K562 (cell line): ENCODE measurements around the gene FN3K. TPM values are rescaled to one million over a fixed set of nuclear protein-coding genes. Genes with fewer than 3 reads are reported as not detected.
A peak's percentile ranks its signal among the peaks of the same experiment; 100 is the strongest.

Source experiments
- ETS2 ChIP-seq: IDR thresholded peaks from 2 replicates; pipeline ENCODE4 v1.6.1; 2016; ENCODE audit warnings: borderline replicate concordance, missing genetic modification characterization, mild to moderate bottlenecking, moderate library complexity, missing compliant biosample characterization; ENCODE audit not compliant: poor library complexity, severe bottlenecking
- GABPB1 ChIP-seq: sonication (generic); formaldehyde crosslinking; IDR thresholded peaks from 2 replicates; pipeline ENCODE4 v1.8.0; 2022; ENCODE audit warnings: mild to moderate bottlenecking, missing genetic modification reagents
- KDM1A ChIP-seq, 2 experiments: fragments of 450-650 bp; IDR thresholded peaks; 2 replicates each; pipeline ENCODE4 v1.6.1; 2016; ENCODE audit warnings: mild to moderate bottlenecking in 2 of 2
- KDM4B ChIP-seq, 2 experiments: fragments of 450-650 bp in 1 of 2; sonication (generic) in 1 of 2; IDR thresholded peaks; 2 replicates each; pipeline ENCODE4 v1.6.1; 2016 to 2017; ENCODE audit warnings: borderline replicate concordance in 2 of 2, antibody characterized with exemption in 1 of 2, low read depth in 1 of 2, mild to moderate bottlenecking in 1 of 2
- USF1 ChIP-seq: sonication (generic); formaldehyde crosslinking; IDR thresholded peaks from 2 replicates; pipeline ENCODE4 v1.9.0; 2022; ENCODE audit warnings: mild to moderate bottlenecking, missing genetic modification reagents
- ZBTB26 ChIP-seq: fragments of 450-650 bp; formaldehyde crosslinking; IDR thresholded peaks from 2 replicates; pipeline ENCODE4 v1.4.0; 2022; ENCODE audit warnings: missing genetic modification characterization
- ZMIZ1 ChIP-seq, 2 experiments: fragments of 150-350 bp in 1 of 2; IDR thresholded peaks; 2 replicates each; pipeline ENCODE4 v1.6.1; 2012 to 2016; ENCODE audit warnings: low read depth in 2 of 2, low read length in 2 of 2, mild to moderate bottlenecking in 1 of 2, moderate library complexity in 1 of 2
- polyA plus RNA-seq, 8 experiments: library from polyadenylated mRNA; depleted of rRNA in 4 of 8; stranded (reverse) in 5 of 8; unstranded in 3 of 8; fragments of >200 nt; fragmentation: Nextera tagmentation in 2 of 8; fragmentation: Illumina TruSeq in 1 of 8; extraction: Ambion mirVana in 2 of 8; extraction: Trizol in 1 of 8; gene quantifications; 2 replicates each; pipeline versions ENCODE4 v1.2.1 to v1.2.3, GENCODE V29; 2011 to 2014; ENCODE audit warnings: inconsistent platforms in 1 of 8, missing spikeins in 1 of 8
- total RNA-seq, 7 experiments: library from RNA; depleted of rRNA in 6 of 7; stranded (reverse); fragments of >200 nt in 6 of 7; fragmentation: Illumina TruSeq in 2 of 7; extraction: Trizol in 2 of 7; gene quantifications; 2 replicates each; pipeline versions ENCODE4 v1.2.1 to v1.2.3, GENCODE V29; 2011 to 2021; ENCODE audit warnings: low replicate concordance in 1 of 7

The FN3K gene
- total and polyA plus RNA-seq, 9 of the 15 experiments (the other 6 are each of a cell fraction or from before 2014, with no cell fraction given): 0.08 to 22.7 (median 3.8) TPM

GRCh38 chr17:82754297-82755208 lies 19.1 kb downstream of the FN3K start (continued):
- TF ChIP-seq ZMIZ1 (IDR thresholded peaks at IDR 0.05; ENCODE audit: low read depth in 2 of 2, low read length in 2 of 2) (no peak), KDM1A (IDR thresholded peaks at IDR 0.05) (no peak), KDM4B (IDR thresholded peaks at IDR 0.05; ENCODE audit: borderline replicate concordance in 2 of 2, low read depth in 1 of 2) (no peak), ETS2 (no peak), USF1 (CRISPR knock-in tag) (peak; percentile 87), GABPB1 (no peak), ZBTB26 (CRISPR knock-in tag) (no peak)
